Endometrial microvascular endothelial cells (primary cell): Measurements from ENCODE around the gene RASL12. TPM values are rescaled to one million over a fixed set of nuclear protein-coding genes. Genes with fewer than 3 reads are reported as not detected.
"Not testable (repeated sequence)": the region's sequence is repeated elsewhere in the genome, so short reads cannot be mapped to it uniquely, and the experiment has no call there.

Experiments
- in situ Hi-C: cut with HindIII; loops from 2 replicates; pipeline ENCODE4 v1.10.0; 2017; ENCODE audit warnings: low sequenced_read_pairs, low pct_unique_long_range_greater_than_20kb; ENCODE audit errors: inconsistent ontology term
- total RNA-seq: library from RNA; depleted of rRNA; stranded (reverse); fragments of >200 nt; gene quantifications from one replicate; pipeline ENCODE4 v1.2.3, GENCODE V29; 2015; ENCODE audit errors: inconsistent ontology term

The RASL12 gene
- total RNA-seq, 1 donor from 2014 or later: not detected

DNA sequence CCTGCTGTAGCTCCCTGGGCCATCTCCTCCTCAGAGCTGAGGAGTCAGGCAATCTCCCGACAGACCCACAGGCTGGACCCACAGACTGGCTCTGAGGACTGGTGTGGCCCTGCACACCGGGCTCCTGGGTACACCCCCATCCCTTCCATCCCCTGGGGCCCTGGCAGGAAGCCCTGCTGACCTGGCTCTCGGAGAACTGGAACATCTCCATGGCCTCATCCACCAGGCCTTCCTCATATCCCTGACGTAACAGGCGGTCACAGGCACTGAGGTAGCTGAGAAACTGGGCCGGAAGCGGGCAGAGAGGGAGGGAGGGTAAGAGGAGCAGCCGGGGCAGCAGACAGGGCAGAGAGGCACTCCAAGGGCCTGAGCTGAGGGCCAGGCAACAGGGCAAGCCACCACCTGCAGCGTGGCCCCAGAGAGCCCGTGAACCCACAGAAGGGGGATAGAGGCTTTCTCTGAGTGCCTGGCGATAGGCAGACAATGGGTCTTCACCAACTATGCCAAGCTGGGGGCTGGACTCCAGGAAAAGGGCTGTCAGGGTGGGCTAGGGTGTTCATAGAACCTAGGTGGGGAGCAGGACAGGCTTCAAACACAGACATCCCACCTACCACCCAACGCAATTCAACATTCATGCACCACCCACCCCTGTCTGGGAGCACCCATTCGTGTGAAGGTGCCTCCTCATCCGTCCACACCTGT is 26.7 kb upstream of the RASL12 start:
- in situ Hi-C loops: no loop called here

DNA sequence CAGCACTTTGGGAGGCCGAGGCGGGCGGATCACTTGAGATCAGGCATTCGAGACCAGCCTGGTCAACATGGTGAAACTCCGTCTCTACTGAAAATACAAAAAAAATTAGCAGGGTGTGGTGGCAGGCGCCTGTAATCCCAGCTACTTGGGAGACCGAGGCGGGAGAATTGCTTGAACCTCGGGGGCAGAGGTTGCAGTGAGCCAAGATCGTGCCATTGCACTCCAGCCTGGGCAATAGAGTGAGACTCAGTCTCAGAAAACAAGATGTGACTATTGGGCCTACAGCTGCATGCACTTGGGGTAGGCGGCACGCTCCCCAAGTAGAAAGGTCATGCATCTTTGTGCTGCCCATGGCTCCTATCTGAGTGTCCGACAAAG is 26.0 kb upstream of the RASL12 start:
- in situ Hi-C loops: not testable (repeated sequence)

DNA sequence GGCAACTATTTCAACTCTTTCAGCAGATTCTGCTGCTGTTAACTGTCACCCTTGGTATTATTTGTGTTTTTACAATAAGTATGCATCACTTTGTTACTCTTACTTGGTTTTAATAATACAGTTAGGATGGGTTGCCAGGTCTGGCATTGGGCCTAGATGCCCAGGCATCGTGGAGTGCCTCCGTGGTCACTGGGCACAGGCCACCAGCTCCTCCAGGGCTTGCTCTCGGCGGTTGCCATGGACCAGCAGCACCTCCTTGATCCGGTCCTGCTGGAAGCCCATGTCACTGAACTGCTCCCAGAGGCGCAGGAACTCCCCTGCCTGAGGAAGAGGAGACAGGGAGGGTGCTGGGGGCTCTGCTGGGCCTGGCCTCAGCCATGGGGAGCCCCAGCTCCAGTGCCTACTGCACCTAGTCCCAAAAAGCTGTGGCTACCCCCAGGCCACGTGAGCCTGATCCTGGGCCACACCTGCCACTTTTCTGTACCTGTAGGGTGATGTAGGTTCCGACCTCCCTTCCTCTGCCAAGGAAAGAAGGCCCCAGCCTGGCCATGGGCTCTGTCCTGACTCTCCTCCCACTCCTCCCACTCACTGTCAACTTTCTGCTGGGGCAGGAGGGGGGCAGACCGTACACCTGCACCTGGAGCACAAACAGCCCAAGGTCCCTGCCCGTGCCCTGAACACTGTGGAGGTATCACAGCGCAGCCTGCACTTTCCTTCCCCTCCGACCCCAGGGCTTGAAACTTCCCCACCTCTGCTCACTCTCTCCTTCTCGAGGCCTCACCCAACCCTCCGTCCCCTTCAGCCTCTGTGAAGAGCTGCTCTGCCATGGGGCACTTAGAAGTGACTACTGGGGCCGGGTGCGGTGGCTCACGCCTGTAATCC is 25.4 kb upstream of the RASL12 start:
- in situ Hi-C loops: no loop called here

GRCh38 chr15:65091946-65092770 is 24.4 kb upstream of the RASL12 start:
- in situ Hi-C loops: no loop called here

- in situ Hi-C loops: no loop called here
These were observed 21.5 kb upstream of the RASL12 start for GRCh38 chr15:65089206-65089824.

DNA sequence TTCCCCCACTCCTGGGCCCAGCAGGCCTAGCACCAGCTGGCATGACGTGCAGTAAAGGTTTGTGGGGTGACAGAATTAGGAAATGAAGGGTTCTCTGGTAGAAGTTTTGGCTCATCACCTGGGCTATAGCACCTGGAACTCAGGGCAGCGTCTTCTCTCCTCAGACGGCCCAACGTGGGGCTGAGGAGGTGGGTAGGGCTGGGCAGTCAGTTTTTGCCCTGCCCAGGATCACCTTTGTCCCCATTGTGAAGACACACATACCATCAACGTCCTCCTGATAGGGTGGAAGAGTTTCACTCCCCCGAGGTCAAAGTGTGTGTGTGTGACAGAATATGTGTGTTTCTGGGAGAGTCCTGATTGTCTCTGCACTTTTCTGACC is 20.8 kb upstream of the RASL12 start:
- in situ Hi-C loops: no loop called here

GRCh38 chr15:65087873-65088642 is 20.3 kb upstream of the RASL12 start:
- in situ Hi-C loops: no loop called here

DNA sequence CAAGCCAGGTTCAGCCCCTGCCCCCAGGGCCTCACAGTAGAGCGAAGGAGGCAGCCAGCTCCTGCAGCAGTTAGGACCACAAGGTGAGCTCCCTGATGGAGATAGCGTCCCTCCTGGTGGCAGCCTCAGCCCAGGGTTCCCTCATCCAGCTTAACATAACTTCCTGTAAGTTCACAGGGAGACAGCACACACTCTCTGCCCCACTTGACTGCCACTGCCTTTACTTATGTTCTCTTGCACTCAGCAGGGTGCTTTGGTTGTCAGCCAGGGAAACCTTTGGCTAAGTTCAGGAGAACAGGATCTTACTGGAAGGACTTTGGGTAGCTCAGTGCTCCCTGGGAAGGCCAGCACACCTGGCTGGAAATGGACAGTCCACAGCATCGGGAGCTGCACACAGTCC is 19.6 kb upstream of the RASL12 start:
- in situ Hi-C loops: no loop called here

DNA sequence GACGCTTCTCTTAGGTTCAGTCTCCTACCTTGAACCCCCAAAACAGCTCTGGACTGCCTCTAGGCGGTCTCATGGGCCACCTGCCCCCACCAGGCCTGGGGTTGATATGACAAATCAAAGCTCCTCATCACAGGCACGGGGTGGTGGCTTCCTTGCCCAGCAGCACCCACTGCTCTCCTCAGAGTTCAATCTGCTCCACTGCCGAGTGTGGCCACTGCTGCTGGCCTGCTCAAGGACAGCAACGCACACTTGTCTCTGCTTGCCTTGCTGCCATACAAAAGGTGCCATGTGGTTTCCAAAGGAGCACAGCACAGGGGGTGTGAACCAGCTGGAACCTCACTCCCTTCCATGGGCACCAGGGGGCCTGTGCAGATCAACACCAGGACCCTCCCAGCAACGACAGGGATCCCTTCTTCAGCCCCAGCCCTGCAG is 18.9 kb upstream of the RASL12 start:
- in situ Hi-C loops: no loop called here

DNA sequence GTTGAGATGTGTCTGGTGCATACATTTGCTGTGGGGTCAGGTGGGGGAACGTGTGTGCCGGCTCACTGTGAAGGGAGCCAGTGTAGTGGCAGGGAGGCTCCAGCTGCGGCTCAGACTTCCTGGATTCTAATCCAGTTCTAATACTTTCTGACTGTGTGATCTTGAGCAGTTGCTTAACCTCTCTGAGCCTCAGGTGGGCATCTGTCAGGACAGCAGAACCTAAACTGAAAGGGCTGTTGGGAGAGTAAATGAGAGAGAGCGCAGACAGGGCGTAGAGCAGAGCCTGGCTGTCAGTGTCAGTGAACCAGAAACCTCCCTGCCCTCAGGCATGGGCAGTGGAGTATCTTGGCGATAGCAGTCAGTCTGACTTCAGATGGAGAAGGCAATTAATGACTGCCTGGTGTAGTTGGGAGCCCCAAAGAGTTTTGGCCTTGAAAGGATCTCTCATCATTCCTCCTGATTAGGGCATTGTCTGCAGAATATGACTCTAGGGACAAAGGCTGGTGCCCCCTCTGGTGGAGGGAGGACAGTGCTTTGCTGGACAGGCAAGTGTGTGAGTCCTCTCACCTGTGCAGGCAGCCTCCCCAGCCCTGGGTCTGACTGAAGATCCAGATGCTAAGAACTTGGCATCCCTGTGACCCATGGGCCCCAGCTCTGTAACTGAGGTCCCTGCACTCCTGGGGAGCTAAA is 18.3 kb upstream of the RASL12 start:
- in situ Hi-C loops: no loop called here

DNA sequence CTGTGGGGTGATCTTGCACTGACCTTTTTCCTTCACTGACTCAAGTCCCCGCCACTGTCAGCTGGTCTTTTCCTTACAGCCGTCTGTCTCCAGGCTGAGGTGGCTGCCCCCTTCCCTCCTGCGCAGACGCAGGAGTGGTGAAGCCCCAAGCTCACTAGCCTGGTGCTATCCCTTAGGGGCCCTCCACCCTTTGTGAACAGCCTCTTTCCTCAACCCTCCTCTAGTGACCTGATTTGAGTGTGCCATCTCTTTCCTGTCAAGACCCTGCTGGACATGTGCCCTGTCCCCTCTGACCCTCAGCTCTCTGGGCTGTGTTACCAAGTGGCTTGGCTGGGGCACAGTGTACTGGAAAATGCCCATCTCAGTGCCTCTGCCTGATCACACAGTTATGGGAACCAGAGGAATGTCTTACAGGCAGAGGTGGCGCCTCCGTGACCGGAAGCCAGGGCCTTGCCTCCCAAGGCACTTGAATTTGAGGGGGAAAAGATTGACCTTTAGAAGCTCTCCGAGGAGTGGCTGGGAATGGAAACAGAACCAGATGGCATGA is 17.5 kb upstream of the RASL12 start:
- in situ Hi-C loops: no loop called here

- in situ Hi-C loops: no loop called here
These were observed 16.9 kb upstream of the RASL12 start for GRCh38 chr15:65084500-65085206.

DNA sequence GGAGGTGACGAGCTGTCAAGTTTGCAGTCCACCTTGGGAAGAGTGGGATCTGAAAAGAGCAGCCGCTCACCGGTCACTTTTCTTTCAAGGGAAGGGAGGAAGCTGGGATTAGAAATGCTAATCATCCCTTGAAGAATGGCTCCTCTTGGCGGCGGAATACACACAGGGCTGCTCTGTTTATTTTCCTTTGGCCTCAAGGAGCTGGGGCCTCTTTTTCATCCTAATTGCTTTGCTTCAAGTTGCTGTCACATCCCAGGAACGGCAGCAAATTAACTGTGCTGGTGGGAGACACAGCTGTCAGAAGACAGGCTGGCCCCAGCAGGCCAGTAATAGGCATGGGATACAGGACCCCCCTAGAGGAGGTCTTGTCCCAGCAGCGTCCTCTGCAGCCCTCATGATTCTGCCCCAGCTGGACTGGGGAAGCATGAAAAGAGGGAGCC is 15.5 kb upstream of the RASL12 start:
- in situ Hi-C loops: no loop called here

DNA sequence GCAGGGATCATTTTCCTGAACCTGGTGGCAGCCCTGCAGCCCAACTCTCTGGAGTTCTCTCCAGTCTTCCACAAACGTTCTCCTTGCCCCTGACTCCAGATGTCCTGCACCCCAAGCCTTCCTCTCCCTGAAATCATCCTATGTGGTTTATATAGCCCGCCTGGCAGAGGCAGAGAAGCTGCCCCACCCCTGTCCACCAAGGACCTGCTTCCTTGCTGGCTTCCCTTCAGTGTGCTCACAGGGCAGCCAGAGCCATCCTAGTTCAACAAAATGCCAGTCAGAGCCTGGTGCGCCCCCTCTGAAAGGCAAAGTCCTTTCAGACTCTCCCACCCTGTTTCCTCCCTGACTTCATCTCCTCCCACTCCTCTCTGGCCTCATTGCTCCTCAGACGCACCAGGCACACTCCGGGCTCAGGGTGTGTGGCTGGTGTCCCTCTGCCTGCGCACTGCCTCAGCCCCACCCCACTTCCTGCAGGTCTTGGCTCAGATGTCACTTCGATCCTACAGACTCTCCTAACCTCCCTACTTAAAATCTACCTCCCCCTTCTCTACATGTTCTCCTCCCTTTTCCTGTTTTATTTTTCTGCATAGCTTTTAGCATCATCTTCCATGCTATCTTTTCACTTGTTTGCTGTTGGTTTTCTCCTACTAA is 14.6 kb upstream of the RASL12 start:
- in situ Hi-C loops: no loop called here

GRCh38 chr15:65081758-65082157 is 14.0 kb upstream of the RASL12 start:
- in situ Hi-C loops: no loop called here

- in situ Hi-C loops: no loop called here
These were observed 13.5 kb upstream of the RASL12 start for GRCh38 chr15:65081270-65081669.
